ENCODE data around the gene TLL2. TPM values are rescaled to one million over a fixed set of nuclear protein-coding genes. Genes with fewer than 3 reads are reported as not detected.

TLL2 gene
- total and polyA plus RNA-seq, 9 of the 15 experiments (the other 6 are each of a cell fraction or from before 2014, with no cell fraction given): 0.09 TPM; not detected in 8

- no TSS peak for BruUV-seq (replicated peaks)
- no peaks in the 10 kb centered on the region for H4K20me1 ChIP-seq (replicated peaks; ENCODE audit: control insufficient read depth, insufficient read depth, low read length)
- H3K9me1 ChIP-seq (ENCODE audit: control insufficient read depth, insufficient read depth, low read length): no peaks in the 10 kb centered on the region
- H3K4me2 ChIP-seq (ENCODE audit: insufficient read depth, low read length): no peak overlapping the region
- H3K79me2 ChIP-seq (ENCODE audit: control insufficient read depth, insufficient read depth, low read length): no peaks in the 10 kb centered on the region
- intact Hi-C loops (cut with micrococcal nuclease): loop anchor here (5.0 kb wide), 1 partner anchor 159 kb away; no protein-coding TSS in a partner anchor
- no peaks in the 10 kb centered on the region; a peak in 1 of 5 replicates for H3K4me1 ChIP-seq (replicated peaks in 1 of 2; ENCODE audit: control insufficient read depth in 2 of 2, insufficient read depth in 2 of 2, low read length in 2 of 2)
- no peak overlapping the region for H3K4me3 ChIP-seq
- peak; percentile 59; the same call in 2 of the 3 replicates for ATAC-seq
- in situ Hi-C loops (cut with MboI): no loop called here
- POLR2A ChIA-PET: interaction anchor here (1.2 kb wide), 1 partner anchor 22 kb away, joined by 3 read pairs; no protein-coding TSS in a partner anchor
- no peaks in the 10 kb centered on the region for H3K27me3 ChIP-seq (ENCODE audit: control insufficient read depth in 2 of 2, insufficient read depth in 2 of 2, low read length in 2 of 2)
- H3K27ac ChIP-seq (ENCODE audit: extremely low read depth, low read depth, low read length): no peak overlapping the region
- 20% methylated on average over 1 of the region's 1 CpG for WGBS (ENCODE audit: insufficient coverage, low coverage, missing lambda C conversion rate)
- TF ChIP-seq E2F3 (CRISPR knock-in tag; IDR thresholded peaks at IDR 0.05) (no peak), NCOA1 (IDR thresholded peaks at IDR 0.05; ENCODE audit: low read depth) (no peak), RAD21 (CRISPR knock-in tag; conservative IDR thresholded peaks at IDR 0.05 in 1 of 2, IDR thresholded peaks at IDR 0.05 in 1 of 2) (peak in 1 of 2 experiments; percentile 40; a peak in 2 of 4 replicates), CTCF (IDR thresholded peaks at IDR 0.05 in 2 of 3, conservative IDR thresholded peaks at IDR 0.05 in 1 of 3; ENCODE audit: insufficient read depth in 2 of 3, low read depth in 1 of 3, low read length in 3 of 3) (peak; percentile 23 to 54 (median 35); a peak in 4 of 6 replicates)
- CTCF ChIA-PET (ENCODE audit: low intra/inter-chr PET ratio): interaction anchor here (0.6 kb wide), 1 partner anchor 654 kb away, joined by 3 read pairs; no protein-coding TSS in a partner anchor
- H3K36me3 ChIP-seq (ENCODE audit: control insufficient read depth, insufficient read depth, low read length): peaks cover 82% of the 10 kb centered on the region; the same call in 2 of the 3 replicates
- no peak overlapping the region for H3K9ac ChIP-seq (ENCODE audit: insufficient read depth in 1 of 2, low read depth in 2 of 2, low read length in 2 of 2)
- H3K9me3 ChIP-seq (replicated peaks; ENCODE audit: control insufficient read depth, insufficient read depth, low read depth, low read length): no peaks in the 10 kb centered on the region
- DNase-seq (ENCODE audit: extremely low read depth in 1 of 4, low spot score in 3 of 4): peak in 2 of 4 experiments; percentile 5 to 22
- no peak for FAIRE-seq
- no peak overlapping the region for H2AFZ ChIP-seq (ENCODE audit: low read depth, low read length)
Measured at GRCh38 chr10:96556003-96556402, 42.3 kb upstream of the TLL2 start.

All from K562 (cell line).